Common myeloid progenitor, CD34-positive (primary cell): ENCODE results near the gene SOCS1.
"Not testable (repeated sequence)": the region's sequence is repeated elsewhere in the genome, so short reads cannot be mapped to it uniquely, and the experiment has no call there.

Source experiments
- CTCF ChIA-PET: fragments of 350-600 bp; sonication (Branson Sonifier 250); formaldehyde crosslinking; loops from one replicate; lab custom pipeline; 2021; ENCODE audit warnings: antibody characterized with exemption; lab: Charles Lee
- POLR2A ChIA-PET: fragments of 350-600 bp; sonication (Branson Sonifier 250); formaldehyde crosslinking; loops from one replicate; lab custom pipeline; 2021; ENCODE audit warnings: antibody characterized with exemption; lab: Charles Lee
- DNase-seq, 3 donors: peaks; one replicate each; pipeline versions ENCODE4 v3.0.0 to v3.0.0-alpha.2; 2013
- H3K27ac ChIP-seq, 2 experiments: 1 replicate in 1 of 2; 2 replicates in 1 of 2; pipeline ENCODE4 v1.7.0; 2013; ENCODE audit warnings: inconsistent platforms in 2 of 2, low read length in 2 of 2, mild to moderate bottlenecking in 2 of 2, low read depth in 1 of 2, moderate library complexity in 1 of 2; ENCODE audit not compliant: severe bottlenecking in 2 of 2, insufficient read depth in 1 of 2, poor library complexity in 1 of 2
- H3K27me3 ChIP-seq, 5 experiments: replicated peaks in 2 of 5; 1 replicate in 3 of 5; 2 replicates in 2 of 5; pipeline versions ENCODE4 v1.6.1 to v1.7.0; 2013; ENCODE audit warnings: low read length in 4 of 5, mild to moderate bottlenecking in 2 of 5, moderate library complexity in 2 of 5, inconsistent platforms in 1 of 5; ENCODE audit not compliant: insufficient read depth in 5 of 5, control insufficient read depth in 4 of 5
- H3K36me3 ChIP-seq, 4 experiments: 1 replicate in 2 of 4; 2 replicates in 2 of 4; pipeline versions ENCODE4 v1.6.1 to v1.7.0; 2013; ENCODE audit warnings: low read length in 3 of 4, control low read depth in 1 of 4, mild to moderate bottlenecking in 1 of 4; ENCODE audit not compliant: control insufficient read depth in 4 of 4, insufficient read depth in 4 of 4
- H3K4me1 ChIP-seq, 4 experiments: 1 replicate in 3 of 4; 2 replicates in 1 of 4; pipeline versions ENCODE4 v1.6.1 to v1.7.1; 2013; ENCODE audit warnings: low read length in 3 of 4, mild to moderate bottlenecking in 3 of 4, control low read depth in 1 of 4, inconsistent platforms in 1 of 4, moderate library complexity in 1 of 4; ENCODE audit not compliant: control insufficient read depth in 4 of 4, insufficient read depth in 4 of 4; ENCODE audit errors: control extremely low read depth in 1 of 4
- H3K4me3 ChIP-seq, 7 experiments: 1 replicate in 4 of 7; 2 replicates in 3 of 7; pipeline versions ENCODE4 v1.5.1 to v1.7.0; 2013; ENCODE audit warnings: mild to moderate bottlenecking in 7 of 7, low read length in 6 of 7, moderate library complexity in 6 of 7, inconsistent platforms in 2 of 7, low read depth in 2 of 7, control low read depth in 1 of 7; ENCODE audit not compliant: insufficient read depth in 4 of 7, control insufficient read depth in 1 of 7; ENCODE audit errors: extremely low read depth in 1 of 7
- H3K9me3 ChIP-seq, 5 experiments: 1 replicate in 4 of 5; 2 replicates in 1 of 5; pipeline versions ENCODE4 v1.6.1 to v1.7.1; 2013; ENCODE audit warnings: low read length in 4 of 5, mild to moderate bottlenecking in 2 of 5, inconsistent platforms in 1 of 5, low read depth in 1 of 5, moderate library complexity in 1 of 5; ENCODE audit not compliant: control insufficient read depth in 4 of 5, insufficient read depth in 2 of 5; ENCODE audit errors: control extremely low read depth in 1 of 5
- WGBS: methylation state at CpG from one replicate; pipeline ENCODE4 v1.1.5; 2013; ENCODE audit not compliant: insufficient coverage; 5-methylcytosine and 5-hydroxymethylcytosine counted together

SOCS1 gene

DNA sequence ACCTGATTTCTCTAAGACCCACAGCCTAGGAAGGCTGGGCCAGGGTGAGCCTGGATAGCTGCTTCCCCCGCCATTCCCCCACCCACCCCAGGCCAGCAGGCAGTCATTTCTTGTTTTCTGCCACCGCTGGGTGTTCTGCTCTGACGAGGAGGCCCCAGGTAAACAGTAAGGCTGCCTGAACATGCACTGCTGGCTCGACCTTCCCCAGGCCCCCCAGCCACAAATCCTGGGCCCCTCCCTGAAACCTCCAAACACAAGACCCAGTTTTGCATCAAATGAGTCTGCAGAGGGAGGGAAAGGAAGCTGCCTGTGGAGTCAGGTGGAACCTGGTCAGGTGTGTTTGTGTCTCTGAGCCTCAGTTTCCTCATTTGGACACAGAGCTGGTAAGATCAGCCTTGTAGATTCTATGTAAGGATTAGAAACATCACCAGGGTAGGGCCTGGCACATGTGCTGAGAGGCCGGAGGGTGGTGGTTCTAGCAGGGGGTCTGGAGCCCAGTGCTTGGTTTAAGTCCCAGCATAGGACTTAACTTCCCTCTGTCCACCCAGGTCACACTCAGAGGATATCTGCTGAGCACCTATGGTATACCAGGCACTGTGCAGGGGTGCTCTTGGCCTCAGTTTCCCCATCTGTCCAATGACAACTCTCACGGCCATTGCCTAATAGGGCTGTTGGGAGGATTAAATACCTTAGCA, 44.0 kb upstream of the SOCS1 start:
- Histone ChIP-seq H3K36me3 (no peaks in the 10 kb centered on the region), H3K4me1 (peaks cover 5 to 40% (median 31%) of the 10 kb centered on the region in 4 experiments), H3K27ac (no peak overlapping the region), H3K27me3 (no peaks in the 10 kb centered on the region), H3K9me3 (peaks cover 0 to 5% (median 0%) of the 10 kb centered on the region in 5 experiments), H3K4me3 (no peak overlapping the region)
- no peak for DNase-seq
- ChIA-PET POLR2A (no interaction called here), CTCF (interaction anchor here (1.8 to 3.4 kb wide), 3 partner anchors 15 to 336 kb away, joined by 6 to 19 read pairs (median 15); no protein-coding TSS in a partner anchor)
- WGBS = 84% methylated on average over 4 of the region's 6 CpGs

DNA sequence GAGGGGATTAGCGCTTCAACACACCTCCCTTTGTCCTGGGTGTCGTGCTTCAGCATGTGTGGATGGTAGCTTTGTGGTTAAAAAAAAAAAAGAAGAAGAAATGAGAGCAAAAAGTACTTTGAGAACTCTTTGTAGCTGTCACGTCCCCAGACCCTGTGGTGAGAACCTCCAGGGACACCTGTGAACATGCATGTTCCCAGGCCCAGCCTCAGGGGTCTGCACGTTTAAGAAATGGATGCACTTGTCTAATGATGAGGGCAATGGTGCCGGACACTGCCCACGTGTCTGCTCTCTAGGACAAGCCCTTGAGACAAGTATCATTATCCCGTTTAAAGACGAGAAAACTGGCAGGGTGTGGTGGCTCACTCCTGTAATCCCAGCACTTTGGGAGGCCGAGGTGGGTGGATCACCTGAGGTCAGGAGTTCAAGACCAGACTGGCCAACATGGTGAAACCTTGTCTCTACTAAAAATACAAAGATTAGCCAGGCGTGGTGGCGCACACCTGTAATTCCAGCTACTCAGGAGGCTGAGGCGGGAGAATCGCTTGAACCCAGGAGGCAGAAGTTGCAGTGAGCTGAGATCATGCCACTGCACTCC, 43.0 kb upstream of the SOCS1 start:
- H3K4me3 ChIP-seq, H3K27me3 ChIP-seq, H3K36me3 ChIP-seq, POLR2A ChIA-PET, H3K9me3 ChIP-seq, H3K27ac ChIP-seq: not testable (repeated sequence)
- WGBS = 83% methylated on average over 10 of the region's 13 CpGs
- DNase-seq = peak in 1 of 3 donors; percentile 10
- peaks cover 5 to 38% (median 30%) of the 10 kb centered on the region in 4 experiments for H3K4me1 ChIP-seq
- CTCF ChIA-PET = interaction anchor here (0.8 to 3.4 kb wide), 14 partner anchors 9 to 349 kb away, joined by 3 to 19 read pairs (median 6); no protein-coding TSS in a partner anchor

DNA sequence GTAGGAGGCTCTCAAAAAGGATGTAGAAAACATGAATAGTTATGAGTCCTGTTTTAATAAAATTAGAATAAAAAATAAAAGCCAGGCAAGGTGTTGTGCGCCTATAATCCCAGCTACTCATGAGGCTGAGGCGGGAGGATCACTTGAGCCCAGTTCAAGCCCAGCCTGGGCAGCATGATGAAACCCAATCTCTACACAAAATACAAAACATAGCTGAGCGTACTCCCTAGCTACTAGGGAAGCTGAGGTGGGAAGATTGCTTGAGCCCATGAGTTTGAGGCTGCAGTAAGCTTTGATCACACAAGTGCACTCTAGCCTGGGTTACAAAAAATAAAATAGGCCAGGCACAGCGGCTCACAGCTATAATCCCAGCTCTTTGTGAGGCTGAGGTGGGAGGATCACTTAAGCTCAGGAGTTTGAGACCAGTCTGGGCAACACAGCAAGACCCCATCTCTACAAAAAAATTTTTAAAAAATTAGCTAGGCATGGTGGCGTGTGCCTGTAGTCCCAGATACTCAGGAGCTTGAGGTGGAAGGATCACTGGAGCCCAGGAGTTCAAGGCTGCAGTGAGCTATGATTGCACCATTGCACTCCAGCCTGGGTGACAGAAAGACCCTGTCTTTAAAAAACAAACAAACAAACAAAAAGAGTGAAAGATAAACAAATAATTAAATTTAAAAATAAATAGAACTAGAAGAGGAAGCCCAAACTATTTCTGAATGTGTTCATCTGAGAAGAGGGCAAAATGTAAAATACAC, 42.3 kb upstream of the SOCS1 start:
- H3K4me3 ChIP-seq = no peak overlapping the region
- peaks cover 5 to 36% (median 30%) of the 10 kb centered on the region in 4 experiments for H3K4me1 ChIP-seq
- no peaks in the 10 kb centered on the region for H3K9me3 ChIP-seq
- no peaks in the 10 kb centered on the region for H3K27me3 ChIP-seq
- no peak for DNase-seq
- no peak overlapping the region for H3K27ac ChIP-seq
- ChIA-PET POLR2A (interaction anchor here (0.6 to 1.7 kb wide), 5 partner anchors 11 to 57 kb away, joined by 3 to 11 read pairs (median 4); partner anchors contain the start of gene SOCS1), CTCF (interaction anchor here (0.8 to 3.4 kb wide), 22 partner anchors 9 to 348 kb away, joined by 3 to 19 read pairs (median 6); partner anchors contain the start of gene SOCS1)
- 100% methylated on average over 2 of the region's 5 CpGs for WGBS
- no peaks in the 10 kb centered on the region for H3K36me3 ChIP-seq

DNA sequence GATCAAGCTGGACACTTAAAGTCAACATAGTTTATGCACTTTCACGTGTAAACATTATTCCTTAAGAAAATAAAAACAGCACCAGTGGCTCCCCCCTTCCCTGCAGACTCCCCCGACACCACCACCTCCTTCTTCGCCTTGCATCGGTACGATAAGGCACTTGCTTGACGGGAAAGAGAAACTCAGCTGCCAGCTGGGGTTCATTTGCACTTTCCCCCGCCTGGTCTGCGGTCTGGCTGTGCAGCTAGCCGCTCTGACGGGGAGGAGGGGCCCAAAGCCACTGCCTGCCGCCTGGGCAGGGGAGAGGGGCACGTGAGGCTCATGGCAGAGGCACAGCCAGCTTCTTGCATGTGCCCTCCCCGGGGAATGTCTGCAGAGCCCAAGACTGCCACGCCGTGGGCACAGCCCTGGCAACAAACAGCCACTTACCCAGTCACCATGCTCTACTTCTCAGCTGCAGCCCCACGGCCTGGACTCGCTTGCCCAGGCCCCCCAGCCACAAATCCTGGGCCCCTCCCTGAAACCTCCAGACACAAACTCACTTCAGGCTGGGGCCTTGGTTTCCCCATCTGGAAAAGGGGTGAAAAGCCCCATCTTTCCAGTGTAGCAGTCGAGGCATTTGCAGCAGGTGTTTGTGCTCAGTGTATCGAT, 41.6 kb upstream of the SOCS1 start:
- DNase-seq = peak; percentile 96 to 99 (median 98)
- no peak overlapping the region for H3K27ac ChIP-seq
- CTCF ChIA-PET = interaction anchor here (0.6 to 3.4 kb wide), 26 partner anchors 10 to 348 kb away, joined by 3 to 19 read pairs (median 5); partner anchors contain the start of gene SOCS1
- H3K4me1 ChIP-seq = peaks cover 5 to 36% (median 30%) of the 10 kb centered on the region in 4 experiments
- WGBS = 4% methylated on average over 14 of the region's 19 CpGs
- POLR2A ChIA-PET = interaction anchor here (0.6 to 1.7 kb wide), 8 partner anchors 11 to 57 kb away, joined by 3 to 11 read pairs (median 4); partner anchors contain the start of gene SOCS1
- no peaks in the 10 kb centered on the region for H3K36me3 ChIP-seq
- H3K4me3 ChIP-seq = peak overlapping the region in 4 of 7 experiments; percentile 8 to 49 (median 24)
- H3K9me3 ChIP-seq = no peaks in the 10 kb centered on the region
- H3K27me3 ChIP-seq = no peaks in the 10 kb centered on the region

DNA sequence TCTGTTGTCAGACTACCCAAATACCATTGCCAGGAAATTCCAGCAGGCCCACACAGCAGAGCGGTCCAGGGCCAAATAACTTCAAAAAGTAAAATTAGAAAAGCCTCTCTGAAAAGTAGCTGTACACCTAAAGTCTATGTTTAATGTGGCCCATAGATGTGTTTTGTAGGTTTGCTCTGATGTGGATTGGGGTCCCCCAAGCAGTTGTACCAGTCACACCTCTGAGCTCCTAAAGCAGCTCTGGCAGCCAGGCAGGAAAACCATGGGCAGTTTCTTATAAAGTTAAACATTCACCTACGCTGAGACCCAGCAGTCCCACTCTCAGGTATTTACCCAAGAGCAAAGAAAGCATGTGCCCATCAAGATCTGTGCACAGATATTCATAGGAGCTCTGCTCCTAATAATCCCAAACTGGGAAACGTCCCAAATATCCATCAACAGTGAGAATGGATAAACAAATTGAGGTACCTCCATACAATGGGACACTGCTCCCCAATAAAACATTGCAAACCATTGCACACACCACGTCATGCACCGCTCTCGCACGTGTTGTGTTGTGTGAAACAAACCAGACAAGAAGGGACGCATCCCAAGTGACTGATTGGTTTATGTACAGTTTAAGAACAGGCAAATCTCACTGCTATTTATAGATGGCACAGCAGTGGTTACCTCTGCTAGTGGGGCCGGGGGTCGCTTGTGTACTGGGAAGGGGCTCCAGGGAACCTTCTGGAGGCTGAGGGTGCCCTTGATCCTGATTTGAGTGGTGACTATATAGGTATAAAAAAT, 40.9 kb upstream of the SOCS1 start:
- H3K27me3 ChIP-seq = no peaks in the 10 kb centered on the region
- H3K9me3 ChIP-seq = no peaks in the 10 kb centered on the region
- peak in 2 of 3 donors; percentile 46 to 66 for DNase-seq
- H3K4me3 ChIP-seq = peak overlapping the region in 4 of 7 experiments; percentile 8 to 49 (median 18)
- H3K27ac ChIP-seq = no peak overlapping the region
- WGBS = 57% methylated on average over 3 of the region's 10 CpGs
- no peaks in the 10 kb centered on the region for H3K36me3 ChIP-seq
- ChIA-PET CTCF (interaction anchor here (0.6 to 3.4 kb wide), 24 partner anchors 11 to 247 kb away, joined by 3 to 19 read pairs (median 4); partner anchors contain the start of gene SOCS1), POLR2A (interaction anchor here (0.6 to 1.7 kb wide), 7 partner anchors 12 to 827 kb away, joined by 3 to 11 read pairs (median 4); partner anchors contain the start of gene SOCS1)
- peaks cover 5 to 36% (median 30%) of the 10 kb centered on the region in 4 experiments for H3K4me1 ChIP-seq

DNA sequence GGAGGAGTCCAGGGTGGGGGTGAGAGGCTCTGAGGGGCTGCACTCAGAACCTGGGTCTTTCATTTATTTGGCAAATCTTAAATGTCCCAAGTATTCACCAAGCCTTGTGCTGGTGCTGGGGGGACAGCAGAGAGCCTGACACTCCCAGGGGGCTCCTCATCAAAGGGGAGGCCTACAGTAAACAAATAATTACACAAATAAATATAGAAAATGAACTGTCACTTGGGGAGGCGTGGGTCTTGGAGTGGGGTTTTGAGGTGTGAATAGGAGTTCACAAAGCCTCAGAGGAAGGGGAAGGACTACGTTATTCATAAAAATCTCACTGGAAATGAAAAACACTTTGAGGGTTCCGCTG, 40.3 kb upstream of the SOCS1 start:
- Histone ChIP-seq H3K4me3 (no peak overlapping the region), H3K27me3 (no peaks in the 10 kb centered on the region), H3K9me3 (no peaks in the 10 kb centered on the region), H3K27ac (no peak overlapping the region), H3K4me1 (peaks cover 5 to 36% (median 30%) of the 10 kb centered on the region in 4 experiments), H3K36me3 (no peaks in the 10 kb centered on the region)
- CTCF ChIA-PET = interaction anchor here (0.9 to 3.4 kb wide), 5 partner anchors 11 to 36 kb away, joined by 3 to 19 read pairs (median 7); no protein-coding TSS in a partner anchor
- POLR2A ChIA-PET = interaction anchor here (0.6 to 1.4 kb wide), 2 partner anchors 39 to 828 kb away, joined by 3 to 6 read pairs; no protein-coding TSS in a partner anchor
- WGBS = 100% methylated on average over 2 of the region's 3 CpGs
- no peak for DNase-seq
